HG03097 (cell line): ENCODE data around the gene EFHD1.
"Not testable (repeated sequence)": the region's sequence is repeated elsewhere in the genome, so short reads cannot be mapped to it uniquely, and the experiment has no call there.

Source experiments
- ATAC-seq: cut with Tn5 transposase; IDR thresholded peaks from one replicate; pipeline ENCODE4 v1.9.1; 2021; ENCODE audit not compliant: unreplicated experiment, low FRiP score

EFHD1 gene

GRCh38 chr2:232688201-232688600 is 54.8 kb downstream of the EFHD1 start:
- ATAC-seq, result no peak

GRCh38 chr2:232689152-232689910 is 55.9 kb downstream of the EFHD1 start:
- no peak for ATAC-seq

- ATAC-seq, result not testable (repeated sequence)
These were observed 57.7 kb downstream of the EFHD1 start for GRCh38 chr2:232691117-232691516.

GRCh38 chr2:232693344-232693743 is 59.9 kb downstream of the EFHD1 start:
- no peak for ATAC-seq

- ATAC-seq, result no peak
These were observed 63.2 kb downstream of the EFHD1 start for GRCh38 chr2:232696609-232697058.

- peak; percentile 74 for ATAC-seq
These were observed 63.8 kb downstream of the EFHD1 start, which contains the start of gene GIGYF2 for GRCh38 chr2:232697059-232697806. GIGYF2 (plus strand) TSS chr2:232697331; CDS start chr2:232735198, 37,867 bp downstream.

GRCh38 chr2:232697807-232698110 is 64.4 kb downstream of the EFHD1 start:
- ATAC-seq, result no peak

GRCh38 chr2:232698556-232699091 is 65.2 kb downstream of the EFHD1 start:
- no peak for ATAC-seq

GRCh38 chr2:232699110-232699509 is 65.7 kb downstream of the EFHD1 start:
- ATAC-seq, result no peak

- no peak for ATAC-seq
These were observed 66.8 kb downstream of the EFHD1 start for GRCh38 chr2:232700154-232700553.

GRCh38 chr2:232707076-232707475 is 73.7 kb downstream of the EFHD1 start:
- no peak for ATAC-seq

- ATAC-seq, result no peak
These were observed 80.1 kb downstream of the EFHD1 start for GRCh38 chr2:232713505-232713904.

GRCh38 chr2:232714969-232715368 is 81.6 kb downstream of the EFHD1 start:
- ATAC-seq, result no peak

- ATAC-seq, result not testable (repeated sequence)
These were observed 86.7 kb downstream of the EFHD1 start for GRCh38 chr2:232720056-232720455.

GRCh38 chr2:232721261-232721660 is 87.9 kb downstream of the EFHD1 start:
- no peak for ATAC-seq

GRCh38 chr2:232721882-232722281 is 88.5 kb downstream of the EFHD1 start:
- no peak for ATAC-seq

- no peak for ATAC-seq
These were observed 89.6 kb downstream of the EFHD1 start for GRCh38 chr2:232723027-232723426.

GRCh38 chr2:232728785-232729184 is 95.4 kb downstream of the EFHD1 start:
- no peak for ATAC-seq

- no peak for ATAC-seq
These were observed 98.1 kb downstream of the EFHD1 start for GRCh38 chr2:232731470-232731869.
